Mesendoderm (in vitro differentiated cells): ENCODE measurements around the gene FKBP15. TPM values are rescaled to one million over a fixed set of nuclear protein-coding genes. Genes with fewer than 3 reads are reported as not detected.

Experiments used
- DNase-seq: peaks from one replicate; pipeline ENCODE4 v3.0.0; 2013
- H2AK5ac ChIP-seq: 2 replicates; pipeline ENCODE4 v1.6.1; 2013; ENCODE audit warnings: low read length, inconsistent platforms
- H2BK120ac ChIP-seq: 2 replicates; pipeline ENCODE4 v1.6.1; 2013; ENCODE audit warnings: low read depth, mild to moderate bottlenecking, low read length, moderate library complexity, mixed read lengths
- H2BK15ac ChIP-seq: replicated peaks from 2 replicates; pipeline ENCODE4 v1.6.1; 2013; ENCODE audit warnings: low read depth, mild to moderate bottlenecking, moderate library complexity
- H2BK5ac ChIP-seq: 2 replicates; pipeline ENCODE4 v1.6.1; 2013; ENCODE audit warnings: low read length, inconsistent platforms
- H3K18ac ChIP-seq: 2 replicates; pipeline ENCODE4 v1.6.1; 2013; ENCODE audit warnings: mild to moderate bottlenecking, low read length, mixed read lengths
- H3K23ac ChIP-seq: one replicate; pipeline ENCODE4 v1.6.1; 2013; ENCODE audit warnings: low read length
- H3K27ac ChIP-seq: 2 replicates; pipeline ENCODE4 v1.5.1; 2013; ENCODE audit warnings: low read depth, mild to moderate bottlenecking, inconsistent platforms, low read length, moderate library complexity
- H3K27me3 ChIP-seq: 2 replicates; pipeline ENCODE4 v1.6.1; 2013; ENCODE audit warnings: low read length, control low read depth, mild to moderate bottlenecking, inconsistent platforms; ENCODE audit not compliant: insufficient read depth, poor library complexity
- H3K36me3 ChIP-seq: 2 replicates; pipeline ENCODE4 v1.6.1; 2013; ENCODE audit warnings: low read length, inconsistent platforms; ENCODE audit not compliant: control insufficient read depth, insufficient read depth
- H3K4ac ChIP-seq: one replicate; pipeline ENCODE4 v1.6.1; 2013; ENCODE audit warnings: low read depth, mild to moderate bottlenecking, low read length, moderate library complexity
- H3K4me1 ChIP-seq: 2 replicates; pipeline ENCODE4 v1.6.1; 2013; ENCODE audit warnings: low read depth, low read length, inconsistent platforms; ENCODE audit not compliant: control insufficient read depth
- H3K4me2 ChIP-seq: 2 replicates; pipeline ENCODE4 v1.6.1; 2013; ENCODE audit warnings: low read length
- H3K4me3 ChIP-seq: 2 replicates; pipeline ENCODE4 v1.5.1; 2013; ENCODE audit warnings: mild to moderate bottlenecking, low read length
- H3K56ac ChIP-seq: one replicate; pipeline ENCODE4 v1.6.1; 2013; ENCODE audit warnings: low read length
- H3K79me1 ChIP-seq: 2 replicates; pipeline ENCODE4 v1.6.1; 2013; ENCODE audit warnings: low read length, inconsistent platforms
- H3K79me2 ChIP-seq: 2 replicates; pipeline ENCODE4 v1.6.1; 2013; ENCODE audit warnings: mild to moderate bottlenecking, low read length; ENCODE audit not compliant: control insufficient read depth, insufficient read depth
- H3K9ac ChIP-seq: 2 replicates; pipeline ENCODE4 v1.6.1; 2013; ENCODE audit warnings: low read length, inconsistent platforms
- H4K5ac ChIP-seq: one replicate; pipeline ENCODE4 v1.6.1; 2013; ENCODE audit warnings: low read length
- H4K8ac ChIP-seq: one replicate; pipeline ENCODE4 v1.6.1; 2013; ENCODE audit warnings: low read depth, mild to moderate bottlenecking, control low read depth, low read length, moderate library complexity
- whole genome bisulfite sequencing: extraction: QIAGEN DNeasy Blood & Tissue Kit; methylation state at CpG from one replicate; pipeline ENCODE4 v1.1.7; 2013; ENCODE audit warnings: low lambda C conversion rate, missing lambda C conversion rate; ENCODE audit not compliant: insufficient coverage; ENCODE audit errors: extremely low coverage; 5-methylcytosine and 5-hydroxymethylcytosine counted together
- polyA plus RNA-seq, 2 experiments: library from polyadenylated mRNA; stranded (reverse); fragments of 200-250 nt; gene quantifications; one replicate each; pipeline ENCODE4 v1.2.3, GENCODE V29; 2013

The FKBP15 gene, protein sequence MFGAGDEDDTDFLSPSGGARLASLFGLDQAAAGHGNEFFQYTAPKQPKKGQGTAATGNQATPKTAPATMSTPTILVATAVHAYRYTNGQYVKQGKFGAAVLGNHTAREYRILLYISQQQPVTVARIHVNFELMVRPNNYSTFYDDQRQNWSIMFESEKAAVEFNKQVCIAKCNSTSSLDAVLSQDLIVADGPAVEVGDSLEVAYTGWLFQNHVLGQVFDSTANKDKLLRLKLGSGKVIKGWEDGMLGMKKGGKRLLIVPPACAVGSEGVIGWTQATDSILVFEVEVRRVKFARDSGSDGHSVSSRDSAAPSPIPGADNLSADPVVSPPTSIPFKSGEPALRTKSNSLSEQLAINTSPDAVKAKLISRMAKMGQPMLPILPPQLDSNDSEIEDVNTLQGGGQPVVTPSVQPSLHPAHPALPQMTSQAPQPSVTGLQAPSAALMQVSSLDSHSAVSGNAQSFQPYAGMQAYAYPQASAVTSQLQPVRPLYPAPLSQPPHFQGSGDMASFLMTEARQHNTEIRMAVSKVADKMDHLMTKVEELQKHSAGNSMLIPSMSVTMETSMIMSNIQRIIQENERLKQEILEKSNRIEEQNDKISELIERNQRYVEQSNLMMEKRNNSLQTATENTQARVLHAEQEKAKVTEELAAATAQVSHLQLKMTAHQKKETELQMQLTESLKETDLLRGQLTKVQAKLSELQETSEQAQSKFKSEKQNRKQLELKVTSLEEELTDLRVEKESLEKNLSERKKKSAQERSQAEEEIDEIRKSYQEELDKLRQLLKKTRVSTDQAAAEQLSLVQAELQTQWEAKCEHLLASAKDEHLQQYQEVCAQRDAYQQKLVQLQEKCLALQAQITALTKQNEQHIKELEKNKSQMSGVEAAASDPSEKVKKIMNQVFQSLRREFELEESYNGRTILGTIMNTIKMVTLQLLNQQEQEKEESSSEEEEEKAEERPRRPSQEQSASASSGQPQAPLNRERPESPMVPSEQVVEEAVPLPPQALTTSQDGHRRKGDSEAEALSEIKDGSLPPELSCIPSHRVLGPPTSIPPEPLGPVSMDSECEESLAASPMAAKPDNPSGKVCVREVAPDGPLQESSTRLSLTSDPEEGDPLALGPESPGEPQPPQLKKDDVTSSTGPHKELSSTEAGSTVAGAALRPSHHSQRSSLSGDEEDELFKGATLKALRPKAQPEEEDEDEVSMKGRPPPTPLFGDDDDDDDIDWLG
- polyA plus RNA-seq (2013, experiment 1 of 2) = 11.1 TPM
- polyA plus RNA-seq (2013, experiment 2 of 2) = 11.8 TPM

- H3K4me3 ChIP-seq = peak within 1 kb of the TSS; percentile 95
- H3K23ac ChIP-seq = no peak within 1 kb of the TSS
- H3K9ac ChIP-seq = peak within 1 kb of the TSS; percentile 88
- H3K79me2 ChIP-seq = peaks cover 10% of the 10 kb centered on the region
- H4K5ac ChIP-seq = no peak within 1 kb of the TSS
- WGBS = no CpG with 5 or more reads among the region's 65 CpGs
- H3K4me1 ChIP-seq = peaks cover 6% of the 10 kb centered on the region
- peaks cover 17% of the 10 kb centered on the region for H3K79me1 ChIP-seq
- H2BK15ac ChIP-seq = no peak within 1 kb of the TSS
- no peak within 1 kb of the TSS for H2BK120ac ChIP-seq
- no peak within 1 kb of the TSS for H4K8ac ChIP-seq
- no peaks in the 10 kb centered on the region for H3K27me3 ChIP-seq
- no peak within 1 kb of the TSS for H2BK5ac ChIP-seq
- H3K4me2 ChIP-seq = peak within 1 kb of the TSS; percentile 94
- peak within 1 kb of the TSS; percentile 27 for H3K27ac ChIP-seq
- peak within 1 kb of the TSS; percentile 62 for H2AK5ac ChIP-seq
- peak; percentile 99 for DNase-seq
- peak within 1 kb of the TSS; percentile 97 for H3K56ac ChIP-seq
- no peaks in the 10 kb centered on the region for H3K36me3 ChIP-seq
- H3K4ac ChIP-seq = no peak within 1 kb of the TSS
- peak within 1 kb of the TSS; percentile 63 for H3K18ac ChIP-seq
These were observed at the start of gene FKBP15, which contains the start of gene SLC31A1 for GRCh38 chr9:113221003-113221799. TSS of gene FKBP15 (minus strand) at chr9:113221277. CDS start at chr9:113221243, 34 bp downstream. TSS of gene SLC31A1 (plus strand) at chr9:113221544. CDS start at chr9:113256149, 34,605 bp downstream.

DNA sequence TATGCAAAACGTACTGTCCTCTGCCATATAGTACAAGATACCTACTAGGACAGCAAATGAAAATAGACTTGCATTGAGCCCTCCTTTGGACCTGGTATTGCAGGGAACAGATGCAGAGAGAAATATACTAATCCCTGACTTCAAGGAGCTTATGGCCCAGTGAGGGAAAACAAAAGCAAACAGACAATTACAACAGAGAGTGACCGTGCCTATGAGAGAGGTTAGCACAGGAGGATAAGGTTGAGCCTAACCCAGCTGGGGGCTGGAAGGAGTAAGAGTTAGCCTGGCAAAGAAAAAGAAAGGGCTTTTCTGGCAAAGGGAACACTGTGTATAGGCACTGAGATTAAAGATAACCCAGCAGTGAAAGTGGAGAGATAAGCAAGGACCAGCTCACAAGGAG, 48.8 kb upstream of the FKBP15 start:
- no peak overlapping the region for H2BK15ac ChIP-seq
- H3K4me2 ChIP-seq = no peak overlapping the region
- H3K27me3 ChIP-seq = no peaks in the 10 kb centered on the region
- no peak overlapping the region for H3K18ac ChIP-seq
- H3K79me1 ChIP-seq = no peaks in the 10 kb centered on the region
- H4K5ac ChIP-seq = no peak overlapping the region
- H3K79me2 ChIP-seq = no peaks in the 10 kb centered on the region
- no peak overlapping the region for H2BK120ac ChIP-seq
- no peaks in the 10 kb centered on the region for H3K4me1 ChIP-seq
- no peak overlapping the region for H2BK5ac ChIP-seq
- no peak overlapping the region for H3K56ac ChIP-seq
- WGBS = no CpG with 5 or more reads among the region's 2 CpGs
- H3K9ac ChIP-seq = no peak overlapping the region
- H4K8ac ChIP-seq = no peak overlapping the region
- H3K27ac ChIP-seq = no peak overlapping the region
- no peak overlapping the region for H3K23ac ChIP-seq
- no peak overlapping the region for H2AK5ac ChIP-seq
- H3K4ac ChIP-seq = no peak overlapping the region
- H3K36me3 ChIP-seq = no peaks in the 10 kb centered on the region
- no peak overlapping the region for H3K4me3 ChIP-seq
- no peak for DNase-seq

GRCh38 chr9:113269355-113269754, 48.3 kb upstream of the FKBP15 start:
- no peak overlapping the region for H2BK15ac ChIP-seq
- H2BK120ac ChIP-seq = no peak overlapping the region
- H2AK5ac ChIP-seq = no peak overlapping the region
- no peaks in the 10 kb centered on the region for H3K27me3 ChIP-seq
- H4K8ac ChIP-seq = no peak overlapping the region
- no peaks in the 10 kb centered on the region for H3K4me1 ChIP-seq
- H2BK5ac ChIP-seq = no peak overlapping the region
- no peak overlapping the region for H3K9ac ChIP-seq
- no peak overlapping the region for H3K27ac ChIP-seq
- no peak for DNase-seq
- H3K4ac ChIP-seq = no peak overlapping the region
- no peak overlapping the region for H3K4me3 ChIP-seq
- no peak overlapping the region for H4K5ac ChIP-seq
- no peak overlapping the region for H3K4me2 ChIP-seq
- WGBS = no CpG with 5 or more reads among the region's 2 CpGs
- H3K23ac ChIP-seq = no peak overlapping the region
- no peaks in the 10 kb centered on the region for H3K36me3 ChIP-seq
- no peak overlapping the region for H3K56ac ChIP-seq
- no peaks in the 10 kb centered on the region for H3K79me1 ChIP-seq
- no peak overlapping the region for H3K18ac ChIP-seq
- no peaks in the 10 kb centered on the region for H3K79me2 ChIP-seq

GRCh38 chr9:113267911-113268566, 47.0 kb upstream of the FKBP15 start:
- no peak overlapping the region for H3K56ac ChIP-seq
- no peaks in the 10 kb centered on the region for H3K27me3 ChIP-seq
- no peaks in the 10 kb centered on the region for H3K4me1 ChIP-seq
- no peaks in the 10 kb centered on the region for H3K79me2 ChIP-seq
- no peak overlapping the region for H2BK5ac ChIP-seq
- no peak overlapping the region for H4K8ac ChIP-seq
- H3K4me2 ChIP-seq = no peak overlapping the region
- H3K4me3 ChIP-seq = no peak overlapping the region
- no peak overlapping the region for H4K5ac ChIP-seq
- H2BK120ac ChIP-seq = no peak overlapping the region
- DNase-seq = no peak
- H3K23ac ChIP-seq = no peak overlapping the region
- WGBS = no CpG with 5 or more reads among the region's 4 CpGs
- no peak overlapping the region for H3K4ac ChIP-seq
- no peak overlapping the region for H3K9ac ChIP-seq
- no peak overlapping the region for H2AK5ac ChIP-seq
- H3K36me3 ChIP-seq = no peaks in the 10 kb centered on the region
- H2BK15ac ChIP-seq = no peak overlapping the region
- no peak overlapping the region for H3K18ac ChIP-seq
- no peak overlapping the region for H3K27ac ChIP-seq
- no peaks in the 10 kb centered on the region for H3K79me1 ChIP-seq
